HepG2 (cell line): ENCODE measurements around the gene CCDC116.

Experiments used
- CEBPG ChIP-seq: IDR thresholded peaks from 2 replicates; pipeline ENCODE4 v1.6.1; 2016
- GABPA ChIP-seq, 2 experiments: IDR thresholded peaks; 2 replicates each; pipeline ENCODE4 v1.6.1; 2011 to 2016; ENCODE audit warnings: low read depth in 2 of 2, low read length in 1 of 2, missing biosample characterization in 1 of 2, missing genetic modification characterization in 1 of 2
- MIER2 ChIP-seq: IDR thresholded peaks from 2 replicates; pipeline ENCODE4 v1.6.1; 2016; ENCODE audit warnings: missing biosample characterization, missing genetic modification reagents
- ZNF607 ChIP-seq: sonication (generic); formaldehyde crosslinking; IDR thresholded peaks from 2 replicates; pipeline ENCODE4 v1.5.1; 2020; ENCODE audit warnings: missing genetic modification reagents, mild to moderate bottlenecking, borderline replicate concordance

DNA sequence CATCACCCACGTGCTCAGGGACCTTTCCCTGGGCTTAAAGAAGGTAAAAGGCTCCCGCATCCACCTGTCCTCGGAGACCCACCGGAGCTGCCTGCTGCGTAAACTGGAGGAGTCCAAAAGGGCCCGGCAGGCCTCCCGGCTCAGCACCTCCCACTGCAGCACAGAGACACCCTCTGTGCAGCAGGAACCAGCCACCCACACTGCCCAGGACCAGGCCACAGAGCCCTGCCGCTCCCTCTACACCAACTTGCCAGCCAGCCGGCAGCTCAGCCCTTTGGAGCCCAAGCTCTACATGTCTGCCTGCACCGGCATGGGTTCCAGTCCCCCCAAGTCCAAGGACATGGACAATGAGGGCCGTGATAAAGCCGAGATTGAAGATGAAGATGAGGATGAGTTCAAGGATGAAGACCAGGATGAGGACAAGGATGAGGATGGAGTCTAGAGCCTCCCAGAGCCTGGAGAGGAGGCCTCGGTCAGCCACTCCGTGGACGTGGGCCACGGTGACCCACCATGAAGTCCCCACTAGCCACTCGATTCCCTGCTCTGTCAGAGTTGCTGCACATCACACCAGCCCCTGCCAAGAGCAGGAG, 4.2 kb downstream of the CCDC116 start:
- TF ChIP-seq CEBPG (CRISPR knock-in tag) (no peak), MIER2 (CRISPR knock-in tag) (no peak), GABPA (IDR thresholded peaks at IDR 0.05; ENCODE audit: low read depth, low read length) (no peak), GABPA (CRISPR knock-in tag; IDR thresholded peaks at IDR 0.05; ENCODE audit: low read depth) (no peak), ZNF607 (CRISPR knock-in tag) (no peak)
